ENCODE measurements around the gene MAPK1IP1L. TPM values are rescaled to one million over a fixed set of nuclear protein-coding genes. Genes with fewer than 3 reads are reported as not detected.
"Not testable (repeated sequence)": the region's sequence is repeated elsewhere in the genome, so short reads cannot be mapped to it uniquely, and the experiment has no call there.

Gene MAPK1IP1L
- total and polyA plus RNA-seq, 2 experiments from 2014 or later, result 79.4 to 92.5 TPM

DNA sequence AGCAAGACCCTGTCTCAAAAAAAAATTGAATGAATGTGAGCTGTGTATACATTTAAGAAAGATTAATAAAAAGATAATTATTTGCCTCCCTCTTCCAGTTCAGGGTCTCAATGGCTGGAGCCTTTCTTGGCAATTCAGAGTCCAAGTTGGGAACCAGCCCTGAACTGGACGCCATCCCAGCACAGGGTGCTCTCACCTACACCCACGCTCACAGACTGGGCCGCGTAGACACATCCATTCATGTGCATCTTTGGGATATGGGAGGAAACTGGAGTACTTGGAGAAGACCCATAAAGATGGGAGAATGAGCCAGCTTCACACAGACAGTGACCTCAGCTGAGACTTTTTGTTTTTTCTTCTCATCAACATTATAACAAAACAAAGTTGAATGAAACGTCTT lies 6.5 kb downstream of the MAPK1IP1L start:
- Histone ChIP-seq H3K27ac (no peak overlapping the region), H4K20me1 (ENCODE audit: insufficient read depth) (peaks cover 26% of the 10 kb centered on the region), H3K9me3 (ENCODE audit: low read depth) (no peaks in the 10 kb centered on the region), H3K79me2 (ENCODE audit: insufficient read depth) (peaks cover 100% of the 10 kb centered on the region), H2AFZ (no peak overlapping the region), H3K9ac (no peak overlapping the region), H3K27me3 (replicated peaks; ENCODE audit: insufficient read depth) (no peaks in the 10 kb centered on the region), H3K36me3 (ENCODE audit: low read depth) (peaks cover 48% of the 10 kb centered on the region), H3K9me2 (ENCODE audit: insufficient read depth) (no peaks in the 10 kb centered on the region), H3K4me2 (ENCODE audit: unreplicated experiment) (no peak overlapping the region), H3K4me3 (no peak overlapping the region), H3F3A (ENCODE audit: insufficient read depth) (peaks cover 12% of the 10 kb centered on the region), H3K4me1 (ENCODE audit: insufficient read depth) (peaks cover 16% of the 10 kb centered on the region)
- in situ Hi-C loops (cut with MboI), result no loop called here
- WGBS, 2 experiments (ENCODE audit: low coverage in 1 of 2, low lambda C conversion rate in 2 of 2, missing lambda C conversion rate in 2 of 2), result 91 to 95% methylated on average over 5 of the region's 5 CpGs
- TF ChIP-seq EZH2 (IDR thresholded peaks at IDR 0.05; ENCODE audit: insufficient read depth, poor library complexity, severe bottlenecking), result no peak
- TF ChIP-seq EZH2phosphoT487 (IDR thresholded peaks at IDR 0.05; ENCODE audit: insufficient read depth, low read depth), result no peak
- no peak for DNase-seq

DNA sequence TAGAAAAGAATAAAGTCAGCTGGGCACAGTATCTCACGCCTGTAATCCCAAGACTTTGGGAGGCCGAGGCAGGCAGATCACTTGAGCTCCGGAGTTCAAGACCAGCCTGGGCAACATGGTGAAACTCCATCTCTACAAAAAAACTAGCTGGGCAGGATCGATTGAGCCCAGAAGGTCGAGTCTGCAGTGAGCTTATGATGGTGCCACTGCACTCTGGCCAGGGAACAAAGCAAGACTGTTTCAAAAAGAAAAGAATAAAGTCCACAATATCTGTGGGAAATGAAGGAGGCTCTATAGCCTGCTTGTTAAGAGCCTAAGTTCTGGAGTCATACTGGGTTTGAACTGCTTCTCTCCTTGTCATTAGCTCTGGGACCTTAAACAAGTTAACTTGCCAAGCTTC lies 7.9 kb downstream of the MAPK1IP1L start:
- in situ Hi-C loops (cut with MboI), result no loop called here

DNA sequence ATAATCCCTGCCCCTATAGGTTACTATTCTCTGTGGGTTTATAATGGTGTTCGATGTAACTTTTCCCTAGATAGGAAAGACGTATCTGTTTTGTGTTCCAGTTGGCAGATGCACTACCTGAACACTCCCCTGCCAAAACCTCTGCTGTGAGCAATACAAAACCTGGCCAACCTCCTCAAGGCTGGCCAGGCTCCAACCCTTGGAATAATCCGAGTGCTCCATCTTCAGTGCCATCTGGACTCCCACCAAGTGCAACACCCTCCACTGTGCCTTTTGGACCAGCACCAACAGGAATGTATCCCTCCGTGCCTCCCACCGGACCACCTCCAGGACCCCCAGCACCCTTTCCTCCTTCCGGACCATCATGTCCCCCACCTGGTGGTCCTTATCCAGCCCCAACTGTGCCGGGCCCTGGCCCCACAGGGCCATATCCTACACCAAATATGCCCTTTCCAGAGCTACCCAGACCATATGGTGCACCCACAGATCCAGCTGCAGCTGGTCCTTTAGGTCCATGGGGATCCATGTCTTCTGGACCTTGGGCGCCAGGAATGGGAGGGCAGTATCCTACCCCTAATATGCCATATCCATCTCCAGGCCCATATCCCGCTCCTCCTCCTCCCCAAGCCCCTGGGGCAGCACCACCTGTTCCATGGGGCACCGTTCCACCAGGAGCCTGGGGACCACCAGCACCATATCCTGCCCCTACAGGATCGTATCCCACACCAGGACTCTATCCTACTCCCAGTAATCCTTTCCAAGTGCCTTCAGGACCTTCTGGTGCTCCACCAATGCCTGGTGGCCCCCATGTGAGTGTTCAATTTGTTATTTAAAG lies 11.3 kb downstream of the MAPK1IP1L start:
- H3K36me3 ChIP-seq (ENCODE audit: low read depth), result peaks cover 63% of the 10 kb centered on the region
- H3K4me3 ChIP-seq, result no peak overlapping the region
- WGBS, 2 experiments (ENCODE audit: low coverage in 1 of 2, low lambda C conversion rate in 2 of 2, missing lambda C conversion rate in 2 of 2), result 85 to 89% methylated on average over 11 of the region's 11 CpGs
- H4K20me1 ChIP-seq (ENCODE audit: insufficient read depth), result peaks cover 16% of the 10 kb centered on the region
- no peak overlapping the region for H3K27ac ChIP-seq
- no peaks in the 10 kb centered on the region for H3K9me3 ChIP-seq (ENCODE audit: low read depth)
- no peaks in the 10 kb centered on the region for H3K27me3 ChIP-seq (replicated peaks; ENCODE audit: insufficient read depth)
- H3F3A ChIP-seq (ENCODE audit: insufficient read depth), result peaks cover 45% of the 10 kb centered on the region
- DNase-seq, result no peak
- H3K9me2 ChIP-seq (ENCODE audit: insufficient read depth), result no peaks in the 10 kb centered on the region
- no peaks in the 10 kb centered on the region for H3K4me1 ChIP-seq (ENCODE audit: insufficient read depth)
- no peak overlapping the region for H2AFZ ChIP-seq
- no peak for TF ChIP-seq EZH2phosphoT487 (IDR thresholded peaks at IDR 0.05; ENCODE audit: insufficient read depth, low read depth)
- TF ChIP-seq EZH2 (IDR thresholded peaks at IDR 0.05; ENCODE audit: insufficient read depth, poor library complexity, severe bottlenecking), result no peak
- in situ Hi-C loops (cut with MboI), result no loop called here
- H3K4me2 ChIP-seq (ENCODE audit: unreplicated experiment), result no peak overlapping the region
- no peak overlapping the region for H3K9ac ChIP-seq
- peaks cover 92% of the 10 kb centered on the region for H3K79me2 ChIP-seq (ENCODE audit: insufficient read depth)

More for the DNA sequence above, 7.9 kb downstream of the MAPK1IP1L start:
- Histone ChIP-seq H3K4me2 (ENCODE audit: unreplicated experiment) (no peak overlapping the region), H3K27me3 (replicated peaks; ENCODE audit: insufficient read depth) (no peaks in the 10 kb centered on the region), H3K36me3 (ENCODE audit: low read depth) (peaks cover 54% of the 10 kb centered on the region), H4K20me1 (ENCODE audit: insufficient read depth) (peaks cover 26% of the 10 kb centered on the region), H3K9me2 (ENCODE audit: insufficient read depth) (no peaks in the 10 kb centered on the region), H3K4me1 (ENCODE audit: insufficient read depth) (0 out of 2 replicates have a peak, but pooled peaks cover 4% of the 10 kb centered on the region), H3K4me3 (no peak overlapping the region), H3K9me3 (ENCODE audit: low read depth) (no peaks in the 10 kb centered on the region), H2AFZ (no peak overlapping the region), H3F3A (ENCODE audit: insufficient read depth) (peaks cover 18% of the 10 kb centered on the region; the same call in 1 of the 2 replicates), H3K9ac (no peak overlapping the region), H3K27ac (no peak overlapping the region), H3K79me2 (ENCODE audit: insufficient read depth) (peaks cover 100% of the 10 kb centered on the region)
- no peak for TF ChIP-seq EZH2 (IDR thresholded peaks at IDR 0.05; ENCODE audit: insufficient read depth, poor library complexity, severe bottlenecking)
- no peak for TF ChIP-seq EZH2phosphoT487 (IDR thresholded peaks at IDR 0.05; ENCODE audit: insufficient read depth, low read depth)
- WGBS, 2 experiments (ENCODE audit: low coverage in 1 of 2, low lambda C conversion rate in 2 of 2, missing lambda C conversion rate in 2 of 2), result 98 to 99% methylated on average over 5 of the region's 5 CpGs
- no peak for DNase-seq

DNA sequence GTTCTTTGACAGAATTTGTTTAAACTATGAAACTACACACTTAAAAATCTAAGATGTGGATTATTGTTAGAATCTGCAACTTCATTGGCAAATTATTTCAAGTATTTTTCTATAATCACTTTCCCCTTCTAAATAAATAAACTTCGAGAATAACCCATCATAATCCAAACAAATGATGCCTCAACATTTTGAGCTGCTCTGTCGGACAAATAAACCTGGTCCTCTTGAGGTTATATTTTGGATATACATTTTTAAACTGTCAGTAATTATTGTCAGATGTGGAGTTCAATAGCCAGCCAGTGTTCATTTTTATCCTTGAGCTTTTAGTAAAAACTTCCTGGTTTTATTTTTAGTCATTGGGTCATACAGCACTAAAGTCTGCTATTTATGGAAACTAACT lies 13.4 kb downstream of the MAPK1IP1L start:
- H3F3A ChIP-seq (ENCODE audit: insufficient read depth), result peaks cover 59% of the 10 kb centered on the region
- H3K4me3 ChIP-seq; H3K9me3 ChIP-seq (ENCODE audit: low read depth); H3K4me1 ChIP-seq (ENCODE audit: insufficient read depth); H3K9me2 ChIP-seq (ENCODE audit: insufficient read depth); H3K4me2 ChIP-seq (ENCODE audit: unreplicated experiment); DNase-seq; H3K27ac ChIP-seq; H3K9ac ChIP-seq; in situ Hi-C loops (cut with MboI); H2AFZ ChIP-seq; H3K27me3 ChIP-seq (replicated peaks; ENCODE audit: insufficient read depth): not testable (repeated sequence)
- H3K36me3 ChIP-seq (ENCODE audit: low read depth), result peaks cover 56% of the 10 kb centered on the region
- peaks cover 77% of the 10 kb centered on the region for H3K79me2 ChIP-seq (ENCODE audit: insufficient read depth)
- peaks cover 10% of the 10 kb centered on the region; the same call in 1 of the 2 replicates for H4K20me1 ChIP-seq (ENCODE audit: insufficient read depth)
- 55 to 64% methylated on average over 2 of the region's 2 CpGs for WGBS, 2 experiments (ENCODE audit: low coverage in 1 of 2, low lambda C conversion rate in 2 of 2, missing lambda C conversion rate in 2 of 2)

All from GM23248 (cell line).